HG02884 (cell line): ENCODE results near the gene TMEM17.

Source experiments
- ATAC-seq: cut with Tn5 transposase; IDR thresholded peaks from one replicate; pipeline ENCODE4 v1.9.1; 2021; ENCODE audit warnings: mild to moderate bottlenecking, moderate library complexity; ENCODE audit not compliant: unreplicated experiment

TMEM17 gene

DNA sequence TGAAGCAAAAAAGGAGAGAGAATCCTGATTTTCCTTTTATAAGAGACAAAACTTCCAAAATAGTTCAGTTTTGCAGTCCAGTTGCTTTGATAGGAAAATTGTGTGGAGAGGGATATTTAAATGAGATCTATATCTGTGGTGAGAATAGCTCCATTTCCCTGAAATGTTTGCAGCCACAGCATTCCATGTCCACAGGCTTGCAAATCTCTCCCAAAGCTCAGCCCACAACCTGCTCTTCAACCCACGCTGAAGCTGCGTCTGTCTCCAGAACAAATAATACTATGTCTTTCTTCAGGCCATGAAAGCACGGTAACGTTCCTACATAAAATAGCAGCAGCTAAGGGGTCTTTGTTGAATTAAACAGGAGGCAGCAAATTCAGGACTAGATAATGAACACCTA is 31.8 kb downstream of the TMEM17 start:
- no peak for ATAC-seq

DNA sequence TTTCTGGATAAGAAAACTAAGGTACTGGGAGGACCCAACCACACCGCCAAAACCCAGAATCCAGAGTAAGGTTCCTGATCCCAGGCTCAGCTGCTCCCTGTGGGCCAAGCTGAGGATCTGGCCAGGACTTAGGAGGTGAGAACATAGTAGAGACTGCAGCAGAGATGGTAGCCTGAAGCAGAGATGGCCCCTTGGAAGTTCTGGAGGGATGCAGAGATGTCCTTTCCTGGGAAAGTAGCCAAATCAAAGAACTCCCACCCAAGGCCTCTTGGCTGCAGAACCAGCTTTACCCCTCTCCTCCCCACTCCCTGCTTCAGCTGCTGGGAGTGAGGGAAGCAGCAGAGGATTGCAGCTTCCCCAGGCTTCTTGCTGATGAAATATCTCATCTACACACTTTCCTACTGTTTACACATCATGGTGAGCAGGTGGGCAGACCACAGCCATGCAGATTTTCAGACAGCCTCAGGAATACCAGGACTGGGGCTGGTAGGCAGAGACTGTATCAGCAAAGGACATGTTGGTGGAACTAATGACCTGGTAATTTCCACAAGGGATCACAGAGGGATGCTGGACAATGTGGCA is 32.7 kb downstream of the TMEM17 start:
- ATAC-seq, result no peak

DNA sequence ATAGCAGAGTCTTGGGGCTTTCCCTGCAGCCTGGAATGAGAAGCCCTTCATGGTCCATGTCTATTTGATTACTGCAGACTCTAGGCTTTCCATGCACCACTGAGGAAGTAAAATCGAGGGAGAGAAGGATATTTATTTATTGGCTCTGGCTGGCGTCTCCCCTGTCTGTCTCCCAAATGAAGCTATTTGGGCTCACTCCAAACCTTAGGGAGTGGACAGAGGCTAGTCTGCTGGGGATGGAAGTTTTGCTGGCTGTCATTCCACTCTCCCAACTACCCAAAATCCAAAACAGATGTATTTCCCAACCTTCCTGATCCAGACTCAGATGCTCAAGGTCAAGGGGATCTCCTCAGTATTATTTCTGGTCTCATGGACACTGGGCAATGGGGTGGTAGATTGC is 33.7 kb downstream of the TMEM17 start:
- no peak for ATAC-seq

DNA sequence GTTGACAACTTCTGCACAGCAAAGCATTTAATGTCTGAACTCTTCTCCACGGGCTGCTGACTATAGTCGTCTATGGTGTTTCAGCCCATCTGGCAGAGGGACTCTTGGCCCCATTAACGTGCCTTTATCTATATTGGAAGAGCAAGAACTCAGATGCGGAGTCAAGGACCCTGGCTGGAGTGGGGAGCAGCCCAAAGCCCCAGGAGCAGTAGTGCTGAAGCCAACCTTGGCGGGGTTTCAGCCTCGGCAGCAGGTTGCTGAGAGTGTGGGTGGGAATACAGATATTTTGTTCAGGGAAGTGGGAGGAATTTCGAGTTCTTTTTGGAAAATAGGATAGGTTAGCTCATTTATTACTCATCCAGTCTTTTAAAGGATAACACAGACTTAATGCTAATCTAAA is 34.2 kb downstream of the TMEM17 start:
- ATAC-seq, result no peak

DNA sequence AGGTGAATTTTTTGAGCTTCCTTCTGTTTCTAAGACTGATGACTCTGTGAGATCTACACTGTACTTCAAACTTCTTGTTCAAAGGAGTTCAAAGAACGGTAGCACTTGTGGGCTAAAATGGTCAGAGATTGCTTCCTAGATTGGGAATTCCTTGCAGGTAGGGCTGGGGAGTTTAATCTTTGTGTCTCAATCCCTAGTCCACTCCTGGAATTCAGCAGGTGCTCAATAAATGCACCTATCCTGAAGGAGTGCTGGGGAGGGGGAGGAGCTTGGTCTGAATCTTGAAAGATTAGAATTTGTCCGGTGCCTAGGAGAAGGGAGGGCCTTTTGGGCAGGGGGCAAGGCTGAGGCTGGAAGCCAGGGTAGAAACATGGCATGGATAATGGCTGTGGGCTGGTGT is 34.6 kb downstream of the TMEM17 start:
- no peak for ATAC-seq

DNA sequence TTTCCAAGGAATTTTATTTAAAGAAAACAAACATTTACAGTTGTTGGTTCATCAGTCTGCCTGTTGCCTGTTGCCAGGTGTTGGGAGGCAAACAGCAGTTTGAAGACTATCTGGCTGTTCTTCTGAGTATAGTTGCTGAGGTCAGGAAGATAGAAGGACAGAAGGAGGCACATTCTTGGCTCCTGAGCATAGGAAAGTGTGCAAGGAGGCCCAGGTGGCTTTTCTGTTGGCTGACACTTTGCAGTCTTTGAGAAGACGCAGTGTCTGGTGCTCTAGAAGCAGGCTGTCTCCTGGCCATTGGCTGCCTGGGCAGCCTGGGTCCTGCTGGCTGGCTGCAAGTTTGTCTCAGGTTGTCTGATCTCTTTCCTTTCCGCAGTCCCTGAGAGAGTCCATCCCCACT is 36.4 kb downstream of the TMEM17 start:
- ATAC-seq, result no peak

DNA sequence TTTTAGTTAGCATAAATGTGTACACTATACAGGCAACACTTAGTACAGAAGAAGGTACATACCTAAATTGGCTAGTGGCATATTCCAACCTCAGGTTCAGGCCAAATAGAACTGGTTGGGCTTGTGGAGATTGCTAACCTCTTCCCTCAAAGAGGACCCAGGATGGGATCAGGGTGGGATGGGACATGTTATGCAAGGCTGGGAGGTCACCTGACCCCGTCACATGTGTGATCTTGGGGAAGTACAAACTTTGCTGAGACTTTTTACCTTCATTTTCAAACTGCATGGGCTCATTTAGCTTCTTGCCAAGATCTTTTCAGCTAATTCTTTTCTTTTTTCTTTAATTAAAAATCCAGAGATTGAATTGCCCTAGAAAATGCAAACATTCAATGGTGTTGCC is 36.9 kb downstream of the TMEM17 start:
- ATAC-seq, result no peak

DNA sequence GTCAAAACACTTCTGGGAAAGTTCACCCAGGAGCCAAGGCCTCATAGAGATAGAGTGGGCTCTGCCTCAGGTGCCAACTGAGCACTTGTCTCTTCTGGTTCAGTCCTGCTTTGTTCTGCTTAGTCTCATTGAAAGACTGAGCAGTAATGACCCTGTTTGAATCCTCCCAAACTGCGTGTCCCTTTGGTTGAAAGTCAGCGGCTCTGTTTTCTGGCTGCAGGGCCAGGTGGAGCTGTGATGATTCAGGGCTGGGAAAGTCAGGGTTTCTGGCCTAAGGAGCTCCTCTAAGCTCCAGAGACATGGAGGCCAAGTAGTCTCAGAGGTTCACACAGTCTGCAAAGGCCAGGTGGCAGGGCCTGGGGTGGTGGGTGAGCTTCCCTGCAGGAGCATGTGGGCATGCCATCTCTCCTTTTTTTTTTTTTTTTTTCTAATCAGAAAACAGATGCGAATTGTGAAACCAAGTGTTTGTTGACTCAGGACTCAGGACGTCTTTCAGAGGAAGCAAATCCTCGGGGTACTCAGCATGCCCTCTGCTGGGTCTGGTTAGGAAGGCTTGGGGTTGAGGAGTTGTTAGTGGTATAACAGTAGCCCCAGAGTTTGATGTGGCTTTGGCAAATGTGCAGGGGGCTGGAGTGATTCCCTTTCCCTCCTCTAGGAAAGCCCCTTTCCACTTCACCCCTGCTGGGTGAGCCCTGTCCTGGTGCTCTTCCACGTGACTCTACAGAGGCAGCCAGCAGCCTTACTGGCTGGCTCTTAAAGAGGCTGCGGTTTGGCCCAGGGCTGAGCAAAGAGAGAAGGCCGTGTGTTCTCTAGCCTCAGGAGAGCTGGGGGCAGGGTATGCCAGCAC is 38.3 kb downstream of the TMEM17 start:
- no peak for ATAC-seq

DNA sequence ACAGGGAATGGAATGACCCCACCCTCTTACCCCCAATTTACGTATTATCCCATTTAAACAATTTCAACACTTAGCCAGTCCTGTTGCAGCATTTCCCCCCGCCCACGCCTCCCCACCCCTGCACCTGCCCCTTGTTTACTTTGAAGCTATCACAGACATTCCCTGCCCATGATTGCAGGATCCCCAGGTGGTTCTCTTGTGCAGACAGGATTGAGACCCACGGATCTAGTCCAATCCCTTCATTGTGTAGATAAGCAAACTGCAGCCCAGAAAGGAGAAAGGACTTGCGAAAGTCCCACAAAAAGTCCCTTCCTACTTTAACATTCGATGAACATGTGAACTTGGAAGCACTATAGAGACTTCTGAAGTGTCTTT is 38.9 kb downstream of the TMEM17 start:
- no peak for ATAC-seq

DNA sequence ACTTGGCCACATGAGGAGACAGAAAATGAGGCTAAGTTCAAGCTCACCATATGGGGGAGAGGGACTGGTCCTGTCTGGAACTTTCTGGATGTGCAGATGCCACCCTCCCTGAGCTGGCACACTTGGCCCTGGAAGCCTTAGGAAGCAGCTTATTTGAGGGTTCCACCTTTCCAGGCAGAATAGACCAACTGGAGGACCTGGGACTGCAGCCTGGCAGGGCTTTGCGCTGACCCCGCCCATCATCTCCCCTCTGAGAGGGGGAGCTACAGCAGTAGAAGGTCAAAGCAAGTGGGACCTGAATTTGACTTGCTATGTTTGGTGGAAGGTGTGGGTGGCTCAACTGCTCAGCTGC is 39.5 kb downstream of the TMEM17 start:
- ATAC-seq, result no peak

DNA sequence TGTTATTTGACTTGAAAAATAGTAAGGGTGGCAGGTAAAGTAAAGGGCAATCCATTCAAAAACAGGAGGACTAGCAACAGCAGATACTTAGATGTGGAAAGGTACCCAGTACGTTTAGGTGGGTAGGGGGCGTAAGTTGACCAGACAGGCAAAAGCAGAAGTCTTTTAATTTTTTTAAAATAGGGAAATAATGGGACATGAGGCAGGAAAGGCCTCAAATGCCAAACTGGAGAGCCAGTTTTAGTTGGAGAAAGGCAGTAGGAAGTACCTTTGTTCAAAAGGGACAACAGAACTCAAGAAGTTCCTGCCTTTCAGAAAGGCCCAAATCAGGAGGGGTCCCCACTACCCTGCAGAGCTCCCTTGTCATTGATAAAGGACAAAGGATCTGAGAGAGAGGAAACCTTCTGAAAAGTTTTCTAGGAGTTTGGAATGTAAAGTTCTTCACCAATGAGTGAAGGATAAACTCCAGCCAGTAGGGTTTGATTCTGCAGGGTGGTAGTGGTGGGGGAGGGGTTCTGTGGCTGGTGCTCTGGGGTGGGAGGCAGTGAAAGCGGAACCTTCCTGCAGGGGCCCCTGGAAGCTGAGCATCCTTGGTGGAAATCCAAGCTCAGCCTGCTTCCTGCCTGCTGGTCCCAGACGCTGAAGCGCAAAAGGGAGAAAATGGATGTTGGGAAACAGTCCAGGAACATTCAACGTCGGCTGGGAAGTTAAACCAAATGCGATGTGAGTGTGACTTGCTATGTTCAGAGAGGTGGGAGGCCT is 40.1 kb downstream of the TMEM17 start:
- no peak for ATAC-seq

DNA sequence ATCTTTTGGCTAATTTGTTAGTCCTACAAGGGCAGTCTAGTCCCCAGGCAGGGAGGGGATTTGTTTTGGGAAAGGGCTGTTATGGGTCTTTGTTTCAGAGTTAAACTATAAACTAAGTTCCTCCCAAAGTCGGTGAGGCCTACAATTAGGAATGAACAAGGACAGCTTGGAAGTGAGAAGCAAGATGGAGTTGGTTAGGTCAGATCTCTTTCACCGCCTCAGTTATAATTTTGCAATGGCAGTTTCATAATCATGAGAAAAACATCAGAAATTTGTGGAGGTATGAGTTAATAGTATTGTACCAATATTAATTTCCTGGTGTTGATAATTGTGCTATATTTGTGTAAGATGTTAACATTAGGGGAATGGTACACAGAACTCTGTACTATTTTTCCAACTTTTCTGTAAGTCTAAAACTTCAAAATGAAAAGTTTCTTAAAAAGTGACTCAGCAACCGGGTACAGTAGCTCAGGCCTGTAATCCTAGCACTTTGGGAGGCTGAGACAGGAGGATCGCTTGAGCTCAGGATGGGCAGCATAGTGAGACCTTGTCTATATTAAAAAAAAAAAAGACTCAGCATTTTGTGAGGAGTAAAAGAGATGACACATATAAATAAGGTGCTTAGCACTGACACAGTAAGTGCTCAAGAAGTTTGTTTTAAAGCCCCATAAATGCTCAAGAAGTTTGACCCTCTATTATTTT is 40.8 kb downstream of the TMEM17 start:
- ATAC-seq, result no peak

DNA sequence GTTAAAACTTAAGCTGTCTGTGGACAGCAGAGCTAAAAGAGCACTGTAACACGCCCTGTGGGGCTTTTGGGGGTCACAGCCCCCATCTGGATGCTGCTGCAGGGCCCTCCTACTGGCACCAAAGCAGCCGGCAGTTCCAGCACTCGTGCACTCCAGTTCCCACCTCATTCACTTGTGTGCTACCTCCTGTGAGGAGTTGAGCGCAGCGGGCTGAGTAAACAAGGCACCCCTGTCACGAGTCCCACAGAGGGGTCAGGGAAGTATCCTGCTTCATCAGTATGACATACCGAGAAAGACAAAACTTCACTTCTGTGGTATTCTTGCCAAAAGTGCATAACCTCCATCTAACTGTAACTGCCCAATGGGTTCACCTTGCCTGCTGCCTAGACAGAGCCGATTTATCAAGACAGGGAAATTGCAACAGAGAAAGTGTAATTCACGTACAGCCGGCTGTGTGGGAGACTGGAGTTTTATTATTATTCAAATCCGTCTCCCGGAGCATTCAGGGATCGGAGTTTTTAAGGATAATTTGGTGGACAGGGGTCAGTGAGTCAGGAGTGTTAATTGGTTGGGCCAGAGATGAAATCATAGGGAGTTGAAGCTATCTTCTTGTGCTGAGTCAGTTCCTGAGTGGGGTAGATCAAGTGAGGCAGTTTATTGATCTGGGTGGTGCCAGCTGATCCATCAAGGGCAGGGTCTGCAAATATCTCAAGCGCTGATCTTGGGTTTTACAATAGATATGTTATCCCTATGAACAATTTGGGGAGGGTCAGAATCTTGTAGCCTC is 41.6 kb downstream of the TMEM17 start:
- ATAC-seq, result no peak

DNA sequence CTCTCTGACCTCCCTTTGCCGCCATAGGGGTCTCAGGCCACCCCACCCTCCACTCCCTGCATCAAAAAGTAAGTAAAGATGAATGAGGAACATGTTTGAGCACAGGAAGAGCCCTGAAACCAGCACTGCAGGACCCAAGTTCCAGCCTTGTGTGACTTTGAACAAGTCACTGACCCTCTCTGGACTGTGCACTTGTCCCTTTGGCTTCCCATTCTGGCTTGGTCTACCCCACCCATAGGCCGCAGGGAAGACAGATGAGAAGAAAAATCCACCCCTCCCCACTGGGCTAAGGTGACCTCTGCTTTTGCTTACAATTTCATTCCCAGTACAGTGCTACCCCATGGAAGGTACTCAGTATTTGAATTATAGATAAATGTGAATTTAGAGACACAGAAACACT is 43.8 kb downstream of the TMEM17 start:
- no peak for ATAC-seq

DNA sequence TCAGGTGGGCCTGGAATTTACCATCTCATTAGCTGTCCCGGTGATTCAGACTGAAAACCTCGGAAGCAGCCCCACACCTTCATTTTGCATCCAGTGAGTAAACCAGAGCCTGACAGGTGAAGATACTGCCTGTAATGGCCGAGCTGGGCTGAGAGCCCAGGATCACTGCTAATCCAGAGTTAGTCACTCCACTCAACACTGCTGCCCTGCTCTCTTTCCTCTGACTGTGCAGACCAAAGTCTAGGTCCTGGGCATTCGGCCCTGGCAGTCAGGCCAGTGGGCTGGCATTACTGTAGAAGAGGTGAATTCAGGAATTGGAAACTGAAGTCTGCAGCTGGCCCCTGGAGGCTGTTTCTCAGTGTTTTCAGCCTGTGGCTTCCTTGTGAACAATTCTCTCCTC is 44.3 kb downstream of the TMEM17 start:
- no peak for ATAC-seq

DNA sequence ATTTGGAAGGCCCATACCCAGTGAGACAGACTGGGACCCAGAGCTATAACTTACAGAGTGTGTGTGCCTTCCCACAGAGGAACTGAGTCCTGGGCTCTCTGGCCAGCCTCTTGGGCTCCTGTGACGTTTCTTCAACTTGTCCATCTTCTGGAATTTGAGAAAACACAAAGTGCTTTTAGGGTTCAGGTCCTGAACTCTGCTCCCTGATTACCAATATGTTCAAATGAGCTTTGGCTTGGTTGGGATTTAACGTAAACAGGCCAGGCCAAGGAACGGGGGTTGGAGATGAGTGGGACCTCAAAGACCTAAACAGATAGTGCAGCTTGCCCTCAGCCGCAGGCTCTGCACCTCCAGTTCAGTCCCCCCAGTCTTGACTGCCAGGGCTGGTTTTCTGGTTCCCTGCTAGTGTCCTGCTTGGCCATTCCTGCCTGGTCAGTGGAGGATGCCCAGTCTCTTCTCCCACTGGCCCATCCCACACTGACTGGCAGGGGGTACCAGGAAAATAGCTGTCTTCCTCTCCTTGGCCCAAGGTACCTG is 44.9 kb downstream of the TMEM17 start:
- ATAC-seq, result no peak

DNA sequence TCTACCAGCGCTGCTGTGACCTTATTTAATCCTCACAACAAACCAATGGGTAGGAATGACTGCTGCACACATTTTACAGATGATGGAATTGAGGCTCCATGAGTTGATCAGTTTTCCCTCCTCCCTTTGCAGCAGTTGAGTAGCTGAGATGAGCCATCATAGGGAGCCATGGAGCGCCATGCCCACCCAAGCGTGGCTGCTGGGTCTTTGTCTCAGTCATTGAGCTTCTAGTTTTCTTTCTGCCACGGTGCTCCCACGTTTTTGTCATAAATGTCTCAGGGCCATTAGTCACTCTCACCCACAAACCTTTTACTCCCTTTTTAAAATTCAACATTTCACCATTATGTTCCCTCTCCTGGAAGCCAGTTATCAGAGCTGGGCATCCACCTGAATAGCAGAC is 45.8 kb downstream of the TMEM17 start:
- ATAC-seq, result no peak

DNA sequence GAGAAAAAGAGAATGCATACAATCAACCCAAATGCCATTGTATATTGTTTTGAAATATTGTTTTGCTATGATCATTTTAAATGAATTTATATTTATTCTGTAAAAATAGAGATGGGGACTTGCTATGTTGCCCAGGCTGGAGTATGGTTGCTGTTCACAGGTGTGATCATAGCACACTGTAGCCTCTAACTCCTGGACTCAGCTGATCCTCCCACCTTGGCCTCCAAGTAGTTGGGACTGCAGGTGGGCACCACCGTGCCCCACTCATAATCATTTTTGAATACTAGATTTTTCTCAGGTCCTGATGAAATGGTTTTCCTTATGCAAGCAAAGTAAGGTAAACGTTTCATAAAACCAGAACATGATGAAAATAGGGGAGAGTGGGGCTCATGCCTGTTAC is 46.3 kb downstream of the TMEM17 start:
- ATAC-seq, result no peak

DNA sequence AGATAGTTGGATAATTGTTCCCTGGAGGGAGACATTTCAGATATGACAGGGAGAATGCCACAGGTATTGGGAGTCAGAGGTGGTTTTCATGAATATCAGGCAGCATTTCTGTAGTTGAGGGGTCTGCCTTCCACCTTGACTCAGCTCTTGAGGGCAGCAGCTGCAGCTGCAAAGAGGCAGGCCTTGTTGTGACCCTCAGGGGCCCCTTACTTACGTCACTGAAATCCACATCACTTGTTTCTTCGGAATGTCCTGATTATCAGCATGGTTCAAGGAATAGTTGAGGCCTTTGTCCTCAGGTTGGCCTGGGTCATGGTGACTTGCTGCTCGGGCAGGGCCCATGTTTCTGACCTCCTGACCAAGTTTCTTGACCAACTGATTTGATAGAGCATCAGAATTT is 46.9 kb downstream of the TMEM17 start:
- ATAC-seq, result no peak

DNA sequence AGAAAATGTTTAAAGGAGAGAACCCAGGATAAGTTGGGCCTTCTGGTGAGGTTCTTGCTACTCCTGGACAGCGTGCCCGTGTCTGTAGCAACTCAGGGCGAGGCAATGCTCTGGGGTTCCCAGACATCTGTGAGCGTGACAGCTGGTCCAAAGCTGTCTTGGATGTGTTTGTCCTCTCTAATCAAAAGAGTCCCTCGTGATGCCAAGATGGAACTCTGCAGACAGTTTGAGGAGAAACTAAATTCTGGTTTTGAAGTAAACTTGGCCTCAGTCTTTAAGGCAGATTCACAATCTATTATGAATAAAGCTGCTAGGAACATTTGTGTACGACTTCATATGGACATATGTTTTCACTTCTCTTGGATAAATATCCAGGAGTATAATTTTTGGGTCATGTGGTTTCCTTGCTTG is 47.3 kb downstream of the TMEM17 start:
- ATAC-seq, result no peak
